RPMI8226 (cell line): Measurements from ENCODE around the gene MR1.
A peak's percentile ranks its signal among the peaks of the same experiment; 100 is the strongest.

Experiments used
- DNase-seq: peaks from one replicate; pipeline ENCODE4 v3.0.0-alpha.2; 2015

MR1 gene

DNA sequence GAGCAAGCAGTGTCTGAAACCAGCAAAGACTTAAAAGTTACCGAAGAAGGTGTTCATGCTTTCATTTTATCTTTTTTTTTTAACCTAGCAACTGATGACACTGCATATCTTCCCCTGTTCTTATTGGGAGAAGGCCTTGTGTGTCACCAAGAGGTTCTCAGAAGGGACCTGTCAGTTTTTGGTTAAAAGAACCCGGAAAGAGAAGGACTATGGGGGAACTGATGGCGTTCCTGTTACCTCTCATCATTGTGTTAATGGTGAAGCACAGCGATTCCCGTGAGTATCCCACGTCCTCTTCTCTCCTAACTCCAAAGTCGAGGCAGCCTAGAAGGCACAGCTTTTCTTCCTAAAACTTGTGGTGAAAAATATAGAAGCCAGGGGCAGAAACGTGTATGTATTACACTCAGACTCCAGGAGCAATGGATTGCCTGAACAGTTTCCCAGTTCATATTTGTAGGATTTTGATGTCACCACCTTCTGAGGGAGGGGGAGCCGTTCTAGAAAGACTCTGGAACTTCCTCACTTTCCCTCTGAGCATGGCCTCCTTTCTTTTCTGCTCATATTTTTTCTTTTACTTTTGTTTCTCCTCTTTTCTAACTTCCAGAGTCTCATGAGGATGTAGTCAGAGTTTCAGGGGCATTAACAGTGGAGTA is at the start of gene MR1:
Gene MR1, plus strand, starts transcription at position 185 of the 653 bp plus-strand sequence. Its CDS starts 25 bp downstream, at position 210.
- DNase-seq = peak; percentile 90

DNA sequence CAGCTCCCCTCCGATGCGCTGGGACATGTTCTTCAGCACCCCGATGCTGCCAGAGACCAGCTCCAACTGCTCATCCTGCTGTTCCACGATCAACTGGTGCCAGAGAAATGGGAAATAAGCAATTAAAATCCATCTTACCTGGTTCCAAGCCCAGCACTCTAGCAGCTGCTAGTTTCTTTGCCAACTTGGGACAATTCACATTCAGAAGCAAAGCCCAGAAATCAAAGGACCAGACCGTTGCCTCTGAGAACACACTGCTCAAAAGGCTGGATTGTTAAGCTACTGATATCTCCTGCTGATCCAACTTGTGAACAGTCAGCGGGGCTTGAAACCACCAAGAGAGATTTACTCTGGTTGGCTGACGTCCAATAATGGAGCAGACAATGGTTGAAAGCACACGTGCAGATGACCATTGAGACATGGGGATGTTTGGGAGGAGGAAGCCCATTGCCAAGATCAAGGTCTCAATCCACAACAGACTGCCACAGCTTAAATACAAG is 45.5 kb upstream of the MR1 start:
- DNase-seq = no peak

DNA sequence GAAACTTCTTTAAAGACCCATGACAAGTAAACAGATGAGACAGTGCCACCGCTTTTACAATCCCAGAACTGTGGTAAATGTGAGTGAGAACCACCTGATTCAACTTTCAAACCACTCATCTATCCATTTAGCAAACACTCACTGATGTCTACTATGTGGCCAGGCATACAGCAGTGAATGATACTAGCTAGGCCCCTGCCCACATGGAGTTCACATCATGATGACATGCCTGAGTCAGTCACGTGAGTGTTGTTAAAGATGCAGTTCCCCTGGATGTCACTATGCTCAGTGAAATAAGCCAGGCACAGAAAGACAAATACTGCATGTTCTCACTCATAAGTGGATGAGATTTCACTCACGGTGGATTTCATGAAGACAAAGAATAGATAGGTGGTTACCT is 39.5 kb upstream of the MR1 start:
- no peak for DNase-seq

DNA sequence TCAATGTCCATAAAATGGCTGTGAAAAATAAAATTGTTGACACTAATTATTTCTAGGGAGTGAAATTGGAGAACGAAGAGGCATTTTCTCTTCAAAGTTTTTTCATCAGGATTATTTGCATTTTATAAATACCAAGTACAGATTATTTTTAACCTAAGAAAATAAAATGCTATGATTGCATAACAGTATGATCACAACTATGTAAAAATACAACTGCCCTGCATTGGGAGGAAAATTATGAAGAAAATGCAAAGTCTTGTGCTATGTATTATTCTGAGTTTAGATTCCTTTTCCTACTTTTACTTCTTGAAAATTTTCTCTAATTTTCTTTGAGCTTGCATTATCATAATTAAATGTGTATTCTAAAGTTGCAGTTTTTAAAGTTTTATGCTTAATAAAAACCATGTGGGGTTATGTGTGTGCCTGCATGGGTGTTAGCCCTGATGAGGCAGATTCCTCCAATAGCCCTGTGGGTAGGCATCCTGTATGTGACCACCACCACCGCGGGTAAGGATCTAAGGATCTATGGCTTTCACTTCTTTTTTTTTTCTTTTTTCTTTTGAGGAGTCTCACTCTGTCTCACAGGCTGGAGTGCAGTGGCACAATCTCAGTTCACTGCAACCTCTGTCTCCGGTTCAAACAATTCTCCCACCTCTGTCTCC is 35.8 kb upstream of the MR1 start:
- DNase-seq = no peak

DNA sequence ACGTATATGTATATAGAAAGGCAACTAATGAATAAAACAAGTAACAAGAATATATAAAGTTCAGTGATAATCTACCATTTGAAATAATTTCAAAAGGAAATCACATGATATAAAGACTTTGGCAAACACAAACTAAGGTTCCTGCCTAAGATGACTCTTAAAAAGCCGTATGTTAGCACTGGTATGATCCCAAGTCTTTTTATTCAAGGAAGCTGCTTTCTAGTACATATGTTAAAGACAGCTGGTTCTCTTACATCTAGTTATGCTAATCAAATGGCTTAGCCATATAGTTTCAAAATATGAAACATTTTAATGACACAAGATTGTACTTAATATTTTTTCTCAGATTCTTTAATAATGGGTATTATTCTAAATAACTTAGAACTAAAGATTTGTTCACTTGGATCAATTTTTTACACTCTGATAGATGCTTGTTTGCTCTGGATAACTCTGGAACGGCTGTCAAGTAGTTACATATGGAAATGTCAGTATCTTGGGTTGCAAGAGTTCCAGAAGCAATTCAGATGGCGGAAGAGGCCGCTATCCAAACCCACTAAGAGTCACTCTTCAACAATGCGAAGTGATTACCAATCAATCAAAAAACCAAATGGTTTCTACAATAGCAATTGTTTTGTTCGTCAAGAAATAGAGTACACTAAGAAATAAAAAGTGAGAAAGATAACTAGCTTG is 32.5 kb upstream of the MR1 start:
- DNase-seq = no peak

DNA sequence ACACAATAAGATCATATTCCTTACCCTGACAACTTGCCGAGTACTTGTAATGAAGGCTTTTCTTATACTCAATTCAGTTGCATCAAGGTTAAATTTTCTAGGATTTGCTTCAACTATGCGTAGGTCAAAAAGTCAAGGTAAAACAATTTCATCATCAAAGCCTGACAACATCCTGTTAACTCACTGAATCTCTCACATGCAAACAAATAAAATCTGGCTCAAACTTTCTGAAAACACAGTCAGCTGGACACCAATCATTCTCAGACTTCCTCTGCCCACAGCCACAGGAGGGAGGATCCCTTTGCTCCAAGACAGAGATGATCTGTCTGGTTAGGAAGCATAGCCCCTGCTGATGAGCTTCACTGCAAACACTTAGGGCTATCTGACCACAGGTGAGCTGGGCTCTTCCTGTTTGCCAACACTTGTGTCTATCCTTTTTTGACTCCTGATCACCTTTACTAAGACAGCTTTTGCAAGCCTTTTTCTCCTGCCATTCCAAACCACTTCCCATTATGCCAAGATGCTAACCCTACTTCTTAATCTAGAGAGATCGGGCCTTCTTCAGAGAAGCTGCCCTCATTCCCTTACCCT is 31.1 kb upstream of the MR1 start:
- no peak for DNase-seq

DNA sequence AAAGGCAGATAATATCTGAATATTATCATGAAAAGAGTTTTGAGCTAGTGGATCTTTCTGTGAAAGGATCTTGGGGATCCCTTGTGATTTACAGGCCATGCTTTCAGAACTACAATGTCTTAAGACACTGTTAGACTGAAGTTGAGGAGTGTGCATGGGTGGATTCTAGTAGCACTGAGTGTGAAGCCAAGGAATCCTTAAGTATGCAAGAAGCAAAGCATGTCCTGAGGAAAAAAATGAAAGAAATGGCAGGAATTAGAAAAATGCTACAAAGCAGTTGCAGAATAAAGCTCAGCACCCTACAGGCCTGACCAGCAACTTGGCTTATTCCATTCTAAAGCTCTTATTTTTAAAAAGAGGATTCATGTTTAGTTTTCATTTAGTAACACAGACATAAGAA is 23.0 kb upstream of the MR1 start:
- no peak for DNase-seq

DNA sequence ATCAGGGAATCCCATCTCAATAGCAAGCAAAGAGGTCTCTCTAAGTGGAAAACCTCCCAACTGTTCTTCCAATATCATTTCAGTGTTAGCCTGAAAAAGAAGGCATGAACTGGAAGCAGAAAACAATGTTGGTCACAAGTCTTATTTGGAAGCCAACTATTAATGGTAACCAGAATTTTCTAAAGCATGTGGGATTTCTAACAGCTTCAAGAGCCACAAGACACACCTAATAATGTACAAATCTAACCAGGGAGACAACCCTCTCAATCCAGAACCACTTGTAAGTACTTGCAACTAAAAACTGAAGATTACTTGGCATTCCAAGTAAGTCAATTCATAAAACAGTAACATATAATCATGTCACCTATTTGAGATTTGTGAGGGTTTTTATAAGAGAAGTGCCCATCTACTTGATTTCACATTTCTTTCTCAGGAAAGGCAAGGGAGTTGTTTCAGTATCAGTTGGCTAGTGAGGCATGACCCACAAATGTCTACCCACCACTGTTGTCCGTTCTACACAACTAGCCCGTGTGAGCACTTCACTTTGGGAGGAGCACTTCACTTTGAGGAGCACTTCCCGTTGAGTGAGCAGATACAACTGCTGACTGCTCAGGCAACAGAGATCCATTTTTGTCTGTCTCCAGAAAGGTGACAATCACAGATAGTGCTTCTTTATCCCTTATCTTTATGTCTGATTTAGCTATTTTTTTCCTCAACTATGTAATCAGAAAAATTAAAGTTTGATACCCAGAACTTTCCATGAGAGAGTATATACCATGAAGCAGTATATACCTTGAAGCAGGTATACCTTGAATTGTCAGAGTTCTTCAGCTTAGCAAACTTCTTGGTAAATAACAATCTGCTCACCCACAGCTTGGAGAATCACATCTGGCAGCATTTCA is 22.2 kb upstream of the MR1 start:
- DNase-seq = no peak

DNA sequence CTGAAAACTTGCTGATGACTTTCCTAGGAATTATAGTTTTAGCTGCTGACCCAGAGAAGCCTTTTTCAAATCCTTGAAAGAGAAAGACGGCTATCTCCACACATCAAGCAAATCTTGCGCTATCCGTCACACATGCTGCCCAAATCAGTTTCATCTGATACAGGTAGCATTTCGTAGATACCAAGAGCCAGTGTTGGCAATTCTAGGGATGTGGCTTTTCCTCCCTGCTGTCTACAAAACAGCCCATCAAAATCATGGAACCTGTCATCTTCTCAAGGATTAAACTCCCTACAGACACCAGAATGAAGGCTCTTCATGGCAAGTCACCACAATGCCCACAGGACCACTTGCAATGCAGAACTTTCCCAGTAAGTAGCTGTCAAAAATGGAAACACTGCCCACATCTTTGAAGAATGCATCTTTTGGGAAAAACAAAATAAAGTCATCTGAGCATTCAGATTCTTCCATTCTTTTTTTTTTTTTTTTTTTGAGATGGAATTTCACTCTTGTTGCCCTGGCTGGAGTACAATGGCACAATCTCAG is 21.5 kb upstream of the MR1 start:
- no peak for DNase-seq

DNA sequence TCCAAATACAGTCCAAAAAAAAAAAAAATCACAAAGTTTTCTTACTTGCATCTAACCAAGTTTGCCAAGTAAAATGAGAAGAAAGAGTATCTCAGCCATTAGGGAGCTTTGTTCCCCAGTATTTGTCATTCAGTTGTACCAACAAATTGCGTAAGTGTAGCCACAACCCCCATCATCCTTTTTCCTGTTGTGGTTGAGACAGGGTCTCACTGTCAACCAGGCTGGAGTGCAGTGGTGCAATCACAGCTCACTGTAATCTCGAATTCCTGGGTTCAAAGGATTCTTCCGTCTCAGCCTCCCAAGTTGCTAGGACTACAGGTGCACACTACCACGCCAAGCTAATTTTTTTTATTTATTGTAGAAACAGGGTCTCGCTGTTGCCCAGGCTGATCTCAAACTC is 20.6 kb upstream of the MR1 start:
- no peak for DNase-seq

DNA sequence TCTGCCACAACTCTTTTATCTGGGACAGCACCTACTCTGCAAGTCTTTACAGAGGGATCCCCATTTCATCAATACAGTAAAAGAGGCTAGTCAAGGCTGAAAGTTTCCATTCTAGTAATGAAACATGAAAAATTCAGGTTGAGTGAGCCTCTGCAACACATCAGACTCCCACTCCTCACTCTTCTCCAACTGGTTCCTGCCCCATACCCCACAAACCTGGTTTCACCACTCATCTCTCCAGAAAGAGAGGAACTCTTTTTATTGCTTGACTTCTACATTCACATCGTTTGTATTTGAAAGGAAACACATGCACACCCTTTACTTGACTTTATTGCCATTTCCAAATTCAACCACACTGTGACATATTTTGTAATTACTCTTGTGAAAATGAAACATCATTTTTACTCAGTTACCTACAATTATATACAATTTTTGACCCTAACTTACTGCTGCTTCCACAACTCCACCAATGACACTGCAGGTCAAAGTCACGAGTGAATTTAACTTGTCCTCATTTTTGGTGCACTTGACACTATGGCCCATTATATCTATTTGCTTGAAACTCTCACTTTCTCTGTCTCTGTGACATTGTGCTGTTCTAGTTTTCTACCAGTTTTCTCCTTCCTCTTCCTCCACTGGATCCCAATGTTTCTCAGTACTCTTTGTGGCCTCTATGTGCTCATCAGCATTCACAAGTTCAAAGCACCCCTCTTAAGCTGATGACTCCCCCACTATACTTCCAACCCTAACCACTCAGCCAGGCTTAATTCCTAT is 19.1 kb upstream of the MR1 start:
- DNase-seq = no peak

DNA sequence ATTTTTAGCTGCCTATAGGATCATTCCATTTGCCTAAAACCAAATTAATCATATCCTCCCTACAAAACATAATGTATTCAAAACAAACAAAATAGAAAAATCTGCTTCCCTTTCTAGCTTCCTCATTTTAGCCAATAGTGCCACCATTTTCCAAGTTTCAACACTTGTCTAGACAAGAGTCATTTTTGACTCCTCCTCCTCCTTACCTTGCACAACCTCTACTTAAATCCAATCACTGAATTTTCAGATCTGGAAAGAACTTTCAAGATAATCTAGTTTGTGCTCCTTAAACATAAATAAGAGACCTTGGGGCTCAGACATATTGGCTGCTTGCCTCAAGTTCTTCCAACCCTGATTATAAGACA is 18.6 kb upstream of the MR1 start:
- DNase-seq = no peak

DNA sequence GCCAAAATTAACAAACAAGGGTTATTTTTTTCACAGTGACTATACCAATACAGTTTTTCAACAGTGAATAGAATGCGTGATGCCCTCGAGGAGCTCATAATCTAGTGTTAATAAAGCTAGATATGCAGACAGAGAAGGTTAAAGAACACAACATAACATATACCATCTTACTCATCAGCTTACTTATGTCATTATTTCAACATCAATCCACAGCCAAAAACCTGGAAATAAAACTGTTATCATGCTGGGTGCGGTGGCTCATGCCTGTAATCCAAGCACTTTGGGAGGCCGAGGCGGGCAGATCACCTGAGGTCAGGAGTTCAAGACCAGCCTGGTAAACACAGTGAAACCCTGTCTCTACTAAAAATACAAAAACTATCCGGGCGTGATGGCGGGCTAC is 17.2 kb upstream of the MR1 start:
- DNase-seq = no peak

DNA sequence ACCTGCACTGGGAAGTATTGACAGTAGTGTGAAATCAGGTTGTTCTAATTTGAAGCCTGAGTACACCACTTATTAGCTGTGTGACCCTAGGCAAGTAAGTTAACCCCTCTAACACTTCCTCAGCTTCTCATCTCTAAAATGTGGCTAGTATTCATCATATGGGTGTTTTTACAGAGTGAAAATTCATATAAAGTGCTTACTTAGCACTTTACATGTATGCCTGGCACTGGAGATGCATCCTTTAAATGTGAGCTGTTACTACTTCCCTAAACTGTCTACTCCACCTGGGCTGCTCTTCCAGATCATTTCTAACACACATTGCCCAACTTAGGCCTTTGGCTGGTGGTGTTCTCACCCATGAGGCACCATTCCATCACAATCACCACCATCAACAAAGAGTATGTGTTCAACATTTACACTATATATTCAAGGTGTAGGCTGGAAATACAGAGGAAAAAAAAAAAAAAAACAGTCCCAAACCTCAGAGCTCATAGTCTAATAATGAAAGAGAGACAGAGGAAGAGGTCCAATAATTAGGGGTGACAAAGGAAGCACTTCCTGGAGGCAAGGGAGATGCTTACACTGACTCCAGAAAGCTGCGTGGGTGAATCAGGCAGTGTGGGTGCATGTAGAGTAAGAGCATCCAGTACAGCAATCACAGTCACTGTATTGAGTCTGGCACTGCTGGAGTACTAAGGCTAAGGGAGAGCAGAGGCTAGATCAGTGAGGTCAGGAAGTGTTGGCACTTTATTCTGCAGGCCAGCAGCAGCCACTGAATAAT is 14.7 kb upstream of the MR1 start:
- peak; percentile 38 for DNase-seq

DNA sequence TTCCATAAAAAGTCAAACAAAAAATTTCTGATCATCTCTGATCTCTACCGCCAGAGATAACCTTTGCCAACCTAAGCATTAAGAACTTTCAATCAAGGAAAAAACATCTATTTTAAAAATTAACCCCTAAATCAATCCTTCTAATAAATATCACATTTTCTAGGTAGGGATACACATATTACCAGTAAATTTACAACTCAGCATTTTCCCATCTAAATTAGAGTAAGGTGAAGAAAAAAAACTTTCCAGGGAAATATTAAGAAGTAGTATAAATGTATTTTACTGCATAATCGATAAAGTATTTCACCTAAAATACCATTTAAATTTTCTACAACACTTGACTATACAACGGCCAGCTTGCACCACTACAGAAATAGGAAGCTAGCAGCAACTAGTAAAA is 12.6 kb upstream of the MR1 start:
- no peak for DNase-seq

DNA sequence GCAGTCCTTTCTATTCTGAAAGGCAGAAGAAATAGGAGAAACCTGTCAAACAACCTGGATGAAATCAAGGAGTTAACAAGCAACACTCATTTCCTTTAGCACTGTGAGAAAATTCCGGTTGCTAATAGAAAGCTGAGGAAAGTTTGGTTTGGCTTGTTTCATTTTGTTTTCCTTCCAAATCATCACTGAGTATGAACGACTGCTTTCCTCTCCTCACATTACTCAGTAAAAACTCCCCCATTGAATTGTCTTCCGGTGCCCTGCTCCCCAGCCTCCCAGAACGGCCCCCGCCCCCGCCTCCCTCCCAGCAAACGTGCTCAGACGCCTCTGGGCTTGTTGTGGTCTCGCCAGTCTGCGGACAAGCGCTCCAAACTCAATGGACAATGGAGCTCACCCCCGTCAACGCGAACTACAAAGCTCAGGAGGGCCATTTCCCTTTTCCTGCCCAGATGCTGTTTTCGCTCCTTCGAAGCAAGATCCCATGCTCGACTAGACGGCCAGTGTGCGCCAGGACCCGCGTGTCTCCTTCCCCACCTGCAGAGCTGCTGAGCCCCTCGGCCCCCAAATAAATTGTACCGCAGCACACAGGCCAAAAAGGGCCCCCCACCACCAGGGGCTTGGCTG is 11.9 kb upstream of the MR1 start:
- peak; percentile 76 for DNase-seq

DNA sequence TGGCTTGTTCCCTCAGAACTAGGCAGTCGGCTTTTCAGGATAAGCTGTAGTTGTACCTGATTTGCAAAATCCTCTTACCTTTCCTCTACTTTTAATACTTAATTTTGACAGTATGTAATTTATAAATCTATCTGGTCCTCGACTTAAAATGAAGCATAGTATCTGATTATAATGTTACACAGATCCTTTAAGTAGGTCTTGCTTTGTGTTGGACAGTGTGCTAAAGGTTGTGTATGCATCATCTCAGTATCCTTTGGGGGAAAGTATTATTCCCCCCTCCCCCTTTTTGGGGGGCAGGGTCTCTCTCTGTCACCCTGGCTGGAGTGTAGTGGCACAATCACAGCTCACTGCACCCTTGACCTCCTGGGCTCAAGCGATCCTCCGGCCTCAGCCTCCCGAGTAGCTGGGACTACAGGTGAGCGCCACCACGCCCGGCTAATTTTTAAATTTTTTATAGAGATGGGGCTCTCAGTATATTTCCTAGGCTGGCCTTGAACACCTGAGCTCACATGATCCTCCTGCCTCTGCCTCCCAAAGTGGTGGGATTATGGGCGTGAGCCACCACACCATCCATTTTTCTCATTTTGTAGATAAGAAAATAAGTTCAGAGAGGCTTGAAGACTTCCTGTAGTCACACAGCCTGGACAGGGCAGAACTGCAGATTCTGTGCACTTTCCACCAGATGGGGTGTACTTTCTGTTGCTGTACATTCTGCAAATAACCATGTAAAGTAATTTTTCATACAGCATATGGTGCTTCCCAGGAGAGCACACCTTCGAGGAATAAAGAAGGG is 10.3 kb upstream of the MR1 start:
- no peak for DNase-seq

DNA sequence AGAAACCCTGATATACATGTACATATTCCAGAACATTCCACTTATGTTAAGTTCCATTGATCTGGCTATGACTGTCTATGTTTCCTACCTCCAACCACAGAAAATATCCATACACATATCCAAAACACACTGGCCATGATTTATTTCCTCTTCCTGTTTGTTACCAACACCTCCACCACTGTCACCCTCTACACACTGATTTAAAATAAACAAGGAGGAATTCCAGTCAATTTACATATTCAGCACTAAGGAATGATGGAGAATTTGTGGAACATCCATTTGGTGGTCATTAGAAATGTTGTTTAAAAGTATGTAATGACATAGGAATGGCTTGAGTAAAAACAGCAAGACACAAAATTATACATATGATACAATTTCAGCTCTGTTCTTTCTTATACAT is 5.6 kb upstream of the MR1 start:
- DNase-seq = no peak

DNA sequence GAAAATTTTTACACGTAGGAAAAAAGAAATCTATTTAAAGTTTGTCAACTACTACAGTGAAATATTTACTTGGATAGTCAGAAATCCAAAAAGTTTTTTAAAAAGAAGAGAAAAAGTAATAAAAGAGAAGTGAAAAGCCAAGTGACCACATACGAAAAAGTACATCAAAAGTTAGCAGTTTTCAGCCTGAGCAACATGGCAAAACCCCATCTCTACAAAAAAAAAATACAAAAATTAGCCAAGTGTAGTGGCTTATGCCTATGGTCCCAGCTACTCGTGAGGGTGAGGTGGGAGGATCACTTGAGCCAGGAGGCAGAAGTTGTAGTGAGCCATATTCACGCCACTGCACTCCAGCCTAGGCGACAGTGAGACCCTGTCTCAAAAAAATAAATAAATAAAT is 5.2 kb upstream of the MR1 start:
- DNase-seq = no peak

DNA sequence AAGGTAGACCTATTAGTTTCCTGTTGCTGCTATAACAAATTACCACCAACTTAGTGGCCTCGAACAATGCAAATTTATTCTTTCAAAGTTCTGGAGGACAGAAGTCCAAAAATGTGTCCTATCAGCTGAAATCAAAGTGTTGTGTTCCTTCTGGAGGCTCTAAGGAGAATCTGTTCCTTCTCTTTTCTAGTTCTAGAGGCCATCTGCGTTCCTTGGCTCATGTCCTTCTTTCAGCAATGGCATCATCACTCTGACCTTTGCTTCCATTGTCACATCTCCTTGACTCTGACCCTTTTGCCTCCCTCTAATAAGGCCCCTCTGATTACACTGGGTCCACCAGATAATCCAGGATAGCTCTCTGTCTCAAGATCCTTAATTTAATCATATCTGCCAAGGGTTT is 1.2 kb upstream of the MR1 start:
- no peak for DNase-seq
